HG03025 (cell line): ENCODE data around the gene PRR36.
"Not testable (repeated sequence)": the region's sequence is repeated elsewhere in the genome, so short reads cannot be mapped to it uniquely, and the experiment has no call there.

Source experiments
- ATAC-seq: cut with Tn5 transposase; IDR thresholded peaks from one replicate; pipeline ENCODE4 v1.9.1; 2021; ENCODE audit warnings: mild to moderate bottlenecking, moderate library complexity; ENCODE audit not compliant: unreplicated experiment, low FRiP score

Gene PRR36

DNA sequence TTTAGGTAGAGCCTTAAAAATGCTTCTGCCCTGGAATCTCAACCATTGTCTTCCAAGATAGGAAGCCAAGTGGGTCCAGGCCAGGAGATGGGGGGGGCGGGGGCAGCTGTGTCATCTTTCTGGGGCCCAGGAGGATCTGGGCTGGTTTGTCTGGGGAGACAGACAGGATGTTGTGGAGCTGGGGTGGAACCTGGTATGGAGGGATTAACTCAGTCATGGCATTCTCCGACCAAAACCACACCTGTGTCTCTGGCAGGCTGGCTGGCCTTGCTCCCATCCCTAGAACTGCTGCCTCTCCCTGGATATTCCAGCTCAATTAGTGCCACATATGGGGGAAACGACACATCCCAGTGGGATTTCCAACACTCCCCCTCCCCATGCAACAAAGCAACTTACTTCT is 26.7 kb upstream of the PRR36 start:
- ATAC-seq: no peak

DNA sequence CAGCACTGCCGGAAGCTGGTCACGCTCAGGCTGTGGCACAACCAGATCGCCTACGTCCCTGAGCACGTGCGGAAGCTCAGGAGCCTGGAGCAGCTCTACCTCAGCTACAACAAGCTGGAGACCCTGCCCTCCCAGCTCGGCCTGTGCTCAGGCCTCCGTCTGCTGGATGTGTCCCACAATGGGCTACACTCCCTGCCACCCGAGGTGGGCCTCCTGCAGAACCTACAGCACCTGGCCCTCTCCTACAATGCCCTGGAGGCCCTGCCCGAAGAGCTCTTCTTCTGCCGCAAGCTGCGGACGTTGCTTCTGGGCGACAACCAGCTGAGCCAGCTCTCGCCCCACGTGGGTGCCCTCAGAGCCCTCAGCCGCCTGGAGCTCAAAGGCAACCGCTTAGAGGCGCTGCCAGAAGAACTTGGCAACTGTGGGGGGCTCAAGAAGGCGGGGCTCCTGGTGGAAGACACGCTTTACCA is 26.2 kb upstream of the PRR36 start:
- no peak for ATAC-seq

DNA sequence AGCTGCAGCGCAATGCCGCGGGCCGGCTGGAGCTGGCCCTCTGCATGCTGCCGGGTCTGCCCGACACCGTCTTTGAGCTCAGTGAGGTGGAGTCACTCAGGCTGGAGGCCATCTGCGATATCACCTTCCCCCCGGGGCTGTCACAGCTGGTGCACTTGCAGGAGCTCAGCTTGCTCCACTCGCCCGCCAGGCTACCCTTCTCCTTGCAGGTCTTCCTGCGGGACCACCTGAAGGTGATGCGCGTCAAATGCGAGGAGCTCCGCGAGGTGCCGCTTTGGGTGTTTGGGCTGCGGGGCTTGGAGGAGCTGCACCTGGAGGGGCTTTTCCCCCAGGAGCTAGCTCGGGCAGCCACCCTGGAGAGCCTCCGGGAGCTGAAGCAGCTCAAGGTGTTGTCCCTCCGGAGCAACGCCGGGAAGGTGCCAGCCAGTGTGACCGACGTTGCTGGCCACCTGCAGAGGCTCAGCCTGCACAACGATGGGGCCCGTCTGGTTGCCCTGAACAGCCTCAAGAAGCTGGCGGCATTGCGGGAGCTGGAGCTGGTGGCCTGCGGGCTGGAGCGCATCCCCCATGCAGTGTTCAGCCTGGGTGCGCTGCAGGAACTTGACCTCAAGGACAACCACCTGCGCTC is 25.7 kb upstream of the PRR36 start:
- ATAC-seq: no peak

DNA sequence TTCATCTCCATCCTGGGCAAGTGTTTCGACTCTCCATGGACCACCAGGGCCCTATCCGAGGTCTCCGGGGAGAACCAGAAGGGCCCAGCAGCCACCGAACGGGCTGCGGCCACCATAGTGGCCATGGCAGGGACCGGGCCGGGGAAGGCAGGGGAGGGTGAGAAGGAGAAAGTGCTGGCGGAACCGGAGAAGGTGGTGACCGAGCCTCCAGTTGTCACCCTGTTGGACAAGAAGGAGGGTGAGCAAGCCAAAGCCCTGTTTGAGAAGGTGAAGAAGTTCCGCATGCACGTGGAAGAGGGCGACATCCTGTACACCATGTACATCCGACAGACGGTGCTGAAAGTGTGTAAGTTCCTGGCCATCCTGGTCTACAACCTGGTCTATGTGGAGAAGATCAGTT is 24.8 kb upstream of the PRR36 start:
- ATAC-seq: no peak

DNA sequence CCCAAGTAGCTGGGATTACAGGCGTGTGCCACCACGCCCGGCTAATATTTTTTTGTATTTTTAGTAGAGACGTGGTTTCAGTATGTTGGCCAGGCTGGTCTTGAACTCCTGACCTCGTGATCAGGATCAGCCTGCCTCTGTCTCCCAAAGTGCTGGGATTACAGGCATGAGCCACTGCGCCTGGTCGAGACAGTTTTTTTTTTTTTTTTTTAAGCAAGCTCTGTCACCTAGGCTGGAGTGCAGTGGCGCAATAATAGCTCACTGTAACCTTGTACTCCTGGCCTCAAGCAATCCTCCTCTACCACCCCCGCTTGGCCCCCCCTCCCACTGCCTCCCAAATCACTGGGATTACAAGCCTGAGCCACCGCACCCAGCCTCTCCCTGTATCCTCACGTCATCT is 23.1 kb upstream of the PRR36 start:
- no peak for ATAC-seq

DNA sequence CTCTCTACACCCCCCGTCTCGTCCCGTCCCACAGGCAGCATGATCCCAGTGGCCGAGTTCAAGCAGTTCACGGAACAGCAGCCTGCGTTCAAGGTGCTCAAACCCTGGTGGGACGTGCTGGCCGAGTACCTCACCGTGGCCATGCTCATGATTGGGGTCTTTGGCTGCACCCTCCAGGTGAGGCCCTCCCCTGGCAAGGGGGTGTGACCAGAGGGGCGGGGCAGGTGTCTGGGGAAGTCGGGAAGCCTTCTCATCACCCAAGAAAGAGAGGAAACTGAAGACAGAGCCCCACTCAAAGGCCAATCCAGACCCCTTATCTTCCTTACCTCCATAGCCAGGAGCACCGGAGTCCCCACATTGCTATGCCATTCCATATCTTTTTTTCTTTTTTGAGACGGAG is 21.4 kb upstream of the PRR36 start:
- no peak for ATAC-seq

DNA sequence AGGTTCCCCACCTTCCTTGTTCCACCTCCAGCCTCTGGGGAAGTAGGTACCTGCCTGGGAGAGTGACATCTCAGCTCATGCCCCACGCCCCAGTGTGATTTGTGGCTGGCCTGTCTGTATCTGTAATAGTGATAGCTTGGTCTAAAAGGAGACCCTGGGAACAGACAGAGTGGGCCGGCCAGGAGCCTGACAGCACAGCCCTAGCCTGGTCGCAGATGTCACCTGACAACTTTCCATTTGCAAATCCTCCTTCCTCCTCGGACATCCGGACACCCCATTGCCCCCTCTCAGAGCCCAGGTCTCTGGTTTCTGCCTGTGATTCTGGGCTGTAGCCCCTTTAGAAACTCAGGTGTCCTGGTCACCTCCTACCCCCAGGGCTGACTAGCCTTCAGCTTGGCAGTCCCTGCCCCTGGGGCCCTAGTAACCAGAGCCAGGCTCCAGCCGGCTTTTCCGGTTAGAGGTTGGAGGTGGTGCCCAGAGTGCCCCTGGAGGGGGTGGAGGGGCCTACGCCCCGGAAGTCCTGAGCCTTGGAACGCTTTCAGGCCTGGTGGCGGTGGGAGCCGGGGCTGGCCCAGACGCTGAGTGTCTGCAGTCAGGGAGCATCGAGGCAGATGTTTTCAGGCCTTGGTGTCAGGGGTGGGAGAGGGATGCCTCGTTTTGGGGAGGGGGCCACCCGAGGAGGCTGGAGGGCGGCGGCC is 20.6 kb upstream of the PRR36 start:
- ATAC-seq: no peak

DNA sequence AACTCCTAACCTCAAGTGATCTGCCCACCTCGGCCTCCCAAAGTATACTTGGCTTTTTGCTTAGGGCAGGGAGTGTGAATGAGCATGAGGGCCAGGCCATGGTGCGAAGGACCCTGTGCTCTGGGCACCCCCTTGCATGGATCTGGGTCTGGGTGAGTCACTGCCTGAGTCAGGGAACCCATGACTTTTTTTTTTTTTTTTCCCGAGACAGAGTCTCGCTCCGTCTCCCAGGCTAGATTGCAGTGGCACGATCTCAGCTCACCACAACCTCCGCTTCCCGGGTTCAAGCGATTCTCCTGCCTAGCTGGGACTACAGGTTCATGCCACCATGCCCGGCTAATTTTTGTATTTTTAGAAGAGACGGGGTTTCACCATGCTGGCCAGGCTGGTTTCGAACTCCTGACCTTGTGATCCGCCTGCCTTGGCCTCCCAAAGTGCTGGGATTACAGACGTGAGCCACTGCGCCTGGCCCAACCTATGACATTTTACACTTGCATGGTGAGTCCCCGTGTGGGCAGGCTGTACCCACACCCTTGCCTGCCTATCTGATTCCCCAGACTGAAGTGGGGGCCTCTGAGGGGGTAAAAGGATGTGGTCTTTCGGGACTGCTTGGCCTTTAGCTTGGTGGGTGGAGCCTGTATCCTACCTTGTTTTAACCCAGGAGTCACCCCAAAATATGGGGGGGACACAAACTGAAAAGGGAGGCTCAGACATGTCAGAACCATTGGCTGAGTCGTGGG is 19.3 kb upstream of the PRR36 start:
- ATAC-seq: not testable (repeated sequence)

DNA sequence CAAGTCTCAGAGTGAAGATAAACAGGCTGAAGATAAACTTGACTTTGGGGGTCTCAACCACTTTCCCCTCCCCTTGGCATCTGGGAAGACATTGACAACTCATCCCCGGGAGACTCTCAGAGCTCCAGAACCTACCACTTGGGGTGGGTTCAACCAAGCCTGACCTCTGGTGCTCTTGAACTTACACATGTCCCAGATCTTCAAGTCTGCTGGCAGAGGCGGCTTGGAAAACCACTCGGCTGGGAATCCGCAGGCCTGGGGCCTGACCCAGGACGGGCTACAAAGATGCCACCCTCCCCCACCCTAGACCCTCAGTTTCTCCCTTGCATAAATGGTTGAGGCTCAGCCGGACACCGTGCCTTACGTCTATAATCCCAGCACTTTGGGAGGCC is 14.6 kb upstream of the PRR36 start:
- no peak for ATAC-seq

DNA sequence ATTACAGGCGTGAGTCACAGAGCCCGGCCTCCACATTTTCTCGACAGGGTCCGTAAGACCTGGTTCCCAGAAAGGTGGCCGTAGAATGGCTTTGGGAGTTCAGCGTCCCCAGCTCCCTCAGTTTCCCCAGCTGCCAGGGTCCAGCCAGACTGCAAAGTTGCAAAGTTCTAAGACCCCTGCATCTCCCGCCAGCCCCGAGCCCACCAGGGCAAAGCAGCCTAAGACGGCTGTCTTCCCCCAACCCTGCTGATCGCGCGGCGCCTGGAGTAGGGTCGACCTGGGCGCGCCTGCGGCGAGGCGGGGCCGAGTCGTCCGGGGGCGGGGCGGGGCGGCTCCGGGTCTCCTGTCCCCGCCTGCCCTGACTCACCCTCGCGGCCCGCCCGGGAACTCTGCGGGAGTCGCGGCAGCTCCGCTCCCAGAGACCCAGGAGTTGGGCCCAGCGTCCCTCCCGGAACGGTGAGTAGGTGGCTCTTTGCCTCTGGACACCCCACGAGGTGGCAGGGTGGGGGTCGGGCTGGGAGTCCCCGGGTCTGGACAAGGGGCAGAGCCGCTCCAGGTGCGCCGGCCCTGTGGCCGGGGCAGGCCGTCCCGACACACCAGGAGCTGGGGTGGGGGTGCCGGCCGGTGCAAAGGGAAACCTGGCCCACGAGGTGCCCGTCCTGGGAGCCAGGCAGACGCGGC is 14.1 kb upstream of the PRR36 start, which contains the start of gene LRRC8E:
Gene LRRC8E (plus strand): TSS at position 366 of the 681 bp plus-strand sequence. CDS start 7,094 bp downstream, outside the sequence.
- ATAC-seq: no peak

DNA sequence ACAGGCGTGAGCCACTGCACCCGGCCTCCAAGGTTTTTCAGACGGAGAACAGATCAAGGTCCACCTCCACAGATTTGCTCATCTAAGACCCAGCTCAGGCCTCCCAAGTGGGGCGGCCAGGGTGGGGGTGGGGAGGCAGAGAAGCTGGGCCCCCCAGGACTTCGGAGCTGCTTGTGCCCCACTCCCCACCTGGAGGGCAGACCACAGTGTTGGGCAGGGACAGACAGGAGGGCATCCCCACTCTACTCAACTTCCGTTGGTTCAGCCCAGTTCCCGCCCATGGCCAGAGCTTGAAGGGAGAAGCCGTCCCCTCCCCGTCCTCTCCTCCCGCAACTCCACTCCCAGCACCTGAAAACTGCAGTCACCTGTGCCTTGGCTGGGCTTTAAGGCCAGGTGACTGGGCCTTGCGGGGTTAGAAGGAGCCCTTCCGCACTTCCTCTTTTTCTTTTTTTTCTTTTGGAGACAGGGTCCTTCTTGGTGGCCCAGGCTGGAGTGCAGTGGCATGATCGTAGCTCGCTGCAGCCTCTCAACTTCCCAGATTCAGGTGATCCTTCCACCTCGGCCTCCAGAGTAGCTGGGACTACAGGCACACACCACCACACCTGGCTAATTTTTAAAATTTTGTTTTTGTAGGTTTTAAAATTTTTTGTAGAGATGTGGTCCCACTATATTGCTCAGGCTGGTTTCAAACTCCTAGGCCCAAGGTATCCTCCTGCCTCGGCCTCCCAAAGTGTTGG is 13.4 kb upstream of the PRR36 start:
- no peak for ATAC-seq

DNA sequence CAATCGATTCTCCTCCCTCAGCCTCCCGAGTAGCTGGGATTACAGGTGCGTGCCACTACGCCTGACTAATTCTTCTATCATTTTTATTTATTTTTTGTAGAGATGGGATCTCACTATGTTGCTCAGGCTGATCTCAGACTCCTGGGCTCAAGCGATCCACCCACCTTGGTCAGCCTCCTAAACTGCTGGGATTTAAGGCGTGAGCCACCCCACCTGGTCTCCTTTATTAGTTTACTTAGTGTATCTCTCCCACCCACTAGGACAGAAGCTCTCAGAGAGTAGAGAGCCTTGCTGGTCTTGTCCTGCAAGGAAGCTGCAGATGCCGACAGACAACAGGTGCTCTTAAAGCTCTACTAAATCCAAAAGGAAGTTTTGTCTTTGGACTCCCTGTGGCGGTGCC is 11.6 kb upstream of the PRR36 start:
- ATAC-seq: no peak

DNA sequence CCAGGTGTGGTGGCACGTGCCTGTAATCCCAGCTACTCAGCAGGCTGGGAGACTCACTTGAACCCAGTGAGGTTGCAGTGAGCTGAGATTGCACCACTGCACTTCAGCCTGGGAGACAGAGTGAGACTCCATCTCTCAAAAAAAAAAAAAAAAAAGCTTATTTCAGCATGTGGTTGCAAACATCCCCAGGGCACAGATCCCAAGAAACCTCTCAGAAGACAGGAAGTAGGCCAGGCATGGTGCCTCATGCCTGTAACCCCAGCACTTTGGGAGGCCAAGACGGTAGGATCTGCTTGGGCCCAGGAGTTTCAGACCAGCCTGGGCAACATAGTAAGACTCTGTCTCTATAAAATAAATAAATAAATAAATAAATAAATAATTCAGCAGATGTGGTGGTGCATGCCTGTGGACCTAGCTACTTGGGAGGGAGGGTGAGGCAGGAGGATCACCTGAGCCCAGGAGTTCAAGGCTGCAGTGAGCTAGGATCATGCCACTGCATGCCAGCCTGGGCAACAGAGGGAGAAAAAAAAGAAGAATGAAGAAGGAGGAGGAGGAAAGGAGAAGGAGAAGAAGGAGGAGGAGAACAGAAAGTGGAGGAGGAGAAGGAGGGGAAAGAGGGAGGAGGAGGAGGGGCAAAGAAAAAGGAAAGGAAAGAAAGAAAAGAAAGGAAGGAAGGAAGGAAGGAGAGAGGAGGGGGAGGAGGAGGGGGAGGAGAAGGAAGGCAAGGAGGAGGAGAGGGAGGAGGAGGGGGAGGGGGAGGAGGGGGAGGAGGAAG is 9.8 kb upstream of the PRR36 start:
- no peak for ATAC-seq

DNA sequence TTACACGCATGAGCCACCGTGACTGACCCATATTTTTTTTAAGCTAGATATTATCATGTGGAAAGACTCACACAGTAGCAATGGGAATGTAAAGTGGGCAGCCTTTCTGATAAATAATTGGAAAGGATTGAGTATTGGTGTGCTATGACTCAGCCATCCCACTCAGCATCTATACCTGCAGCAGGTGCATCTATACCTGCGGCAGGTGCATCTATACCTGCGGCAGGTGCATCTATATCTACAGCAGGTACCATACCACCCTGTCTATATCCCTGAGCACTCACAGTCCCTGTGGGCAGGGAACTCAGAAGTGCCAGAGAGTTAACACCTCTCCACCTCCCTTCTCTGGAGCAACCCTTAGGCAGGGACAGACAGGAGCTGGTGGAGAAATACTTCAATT is 8.9 kb upstream of the PRR36 start:
- ATAC-seq: no peak

DNA sequence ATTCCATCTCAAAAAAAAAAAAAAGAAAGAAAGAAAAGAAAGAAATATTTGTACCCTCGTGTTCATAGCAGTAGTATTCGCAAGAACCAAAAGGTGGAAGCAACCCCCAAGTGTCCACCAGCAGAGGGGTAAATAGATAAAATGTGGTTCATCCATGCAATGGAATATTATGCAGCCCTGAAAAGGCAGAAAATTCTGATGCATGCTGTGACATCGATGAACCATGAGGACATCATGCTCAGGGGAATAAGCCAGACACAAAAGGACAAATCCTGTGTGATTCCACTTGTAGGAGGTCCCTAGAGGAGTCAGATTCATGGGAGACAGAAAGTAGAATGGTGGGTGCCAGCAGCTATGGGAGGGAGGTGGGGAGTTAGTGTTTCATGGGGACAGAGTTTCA is 7.7 kb upstream of the PRR36 start:
- ATAC-seq: no peak

DNA sequence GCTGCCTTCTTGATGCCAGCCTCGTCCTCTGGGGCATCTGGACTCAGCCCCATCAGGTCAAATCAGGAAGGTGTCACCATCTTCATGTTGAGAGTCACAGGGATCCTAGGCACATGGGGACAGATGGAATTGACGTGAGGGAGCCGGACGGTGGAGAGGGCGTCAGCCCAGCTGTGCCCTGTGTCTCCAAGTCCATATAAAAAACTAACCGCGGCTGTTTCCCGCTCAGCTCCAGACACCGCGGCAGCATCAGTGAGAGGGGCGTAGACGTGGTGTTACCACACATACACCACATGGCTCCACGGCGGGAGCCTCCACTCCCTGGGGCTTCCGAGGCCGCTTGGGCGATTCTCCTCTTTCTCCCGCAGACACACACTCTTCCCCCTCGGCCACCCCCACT is 5.6 kb upstream of the PRR36 start:
- ATAC-seq: no peak

DNA sequence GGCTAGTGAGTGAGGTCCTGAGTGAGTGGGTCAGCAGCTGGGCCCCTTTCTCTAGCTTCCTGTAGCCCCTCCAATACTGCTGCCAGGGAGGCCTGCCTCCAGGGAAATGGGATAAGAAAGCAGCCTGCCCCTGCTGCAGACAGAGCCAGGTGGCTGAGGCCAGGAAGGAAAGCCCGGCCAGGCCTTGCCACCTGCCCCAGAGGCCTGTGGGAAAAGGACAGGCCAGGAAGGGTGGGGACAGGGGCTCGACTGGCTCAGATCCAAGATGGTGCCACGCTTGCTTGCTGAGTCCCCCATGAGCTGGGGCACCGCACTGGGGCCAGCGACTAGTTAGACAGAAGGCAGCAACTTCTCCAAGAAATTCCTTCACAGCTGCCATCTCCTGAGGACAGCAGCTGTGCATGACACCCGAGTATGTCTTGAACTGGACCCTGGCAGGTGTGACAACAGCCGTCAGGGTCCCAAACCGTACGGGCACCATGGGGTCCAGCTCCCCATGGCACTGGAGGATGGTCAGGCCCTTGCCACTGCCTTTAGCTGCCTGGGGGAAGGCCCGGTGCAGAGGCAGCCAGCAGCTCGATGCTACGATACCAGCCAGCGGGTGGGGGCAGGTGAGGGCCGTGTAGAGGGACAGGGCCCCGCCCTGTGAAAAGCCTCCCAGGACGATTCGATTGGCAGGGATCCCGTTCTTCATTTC is 5.1 kb upstream of the PRR36 start:
- no peak for ATAC-seq

DNA sequence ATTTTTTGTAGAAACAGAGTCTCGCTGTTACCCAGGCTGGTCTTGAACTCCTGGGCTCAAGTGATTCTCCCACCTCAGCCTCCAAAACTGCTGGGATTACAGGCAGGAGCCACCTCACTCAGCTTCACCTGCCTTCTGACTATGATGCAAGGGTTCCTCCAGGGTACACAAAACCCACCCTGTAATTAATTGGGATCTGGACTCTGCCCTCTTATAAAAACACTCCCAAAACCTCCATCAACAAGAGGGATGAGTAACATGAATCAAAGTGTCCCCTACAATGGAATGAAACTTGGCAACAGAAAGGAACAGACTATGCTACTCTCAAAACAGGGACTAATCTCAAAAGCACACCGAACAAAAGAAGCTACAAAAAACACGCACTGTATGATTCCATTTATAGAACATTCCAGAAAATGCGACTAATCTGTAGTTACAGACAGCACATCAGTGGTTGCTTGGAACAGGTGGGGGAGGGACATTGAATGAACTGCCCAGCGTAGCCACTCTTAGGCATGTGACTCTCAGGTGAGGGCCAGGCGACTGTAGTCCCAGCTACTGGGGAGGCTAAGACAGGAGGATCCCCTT is 3.2 kb upstream of the PRR36 start:
- ATAC-seq: no peak

DNA sequence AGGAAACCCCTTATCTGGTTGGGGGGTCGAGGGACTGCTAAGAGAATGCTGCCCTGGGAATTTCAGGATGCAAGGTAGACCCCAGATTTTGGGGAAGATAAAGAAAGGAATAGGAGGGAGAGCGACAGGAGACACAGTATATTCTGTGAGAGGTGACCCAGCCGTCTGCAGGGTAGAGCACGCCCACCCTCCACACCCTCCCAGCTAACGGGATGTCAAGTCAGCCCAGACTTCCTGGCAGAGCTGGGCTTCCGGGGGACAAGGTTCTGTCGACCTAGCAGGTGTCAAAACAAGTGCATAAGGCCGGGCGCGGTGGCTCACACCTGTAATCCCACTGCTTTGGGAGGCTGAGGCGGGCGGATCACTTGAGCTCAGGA is 695 bp upstream of the PRR36 start:
- ATAC-seq: no peak
